Stimulated activated CD4-positive, alpha-beta T cell treated with anti-CD3 and anti-CD28 coated beads, Interleukin-2, amount 100 ng/mL, for 24 hours (primary cell): ENCODE results near the gene CA12.
"Not testable (repeated sequence)": the region's sequence is repeated elsewhere in the genome, so short reads cannot be mapped to it uniquely, and the experiment has no call there.

Experiments used
- DNase-seq, 2 donors: peaks; one replicate each; pipeline ENCODE4 v3.0.0-alpha.2; 2020

The CA12 gene

DNA sequence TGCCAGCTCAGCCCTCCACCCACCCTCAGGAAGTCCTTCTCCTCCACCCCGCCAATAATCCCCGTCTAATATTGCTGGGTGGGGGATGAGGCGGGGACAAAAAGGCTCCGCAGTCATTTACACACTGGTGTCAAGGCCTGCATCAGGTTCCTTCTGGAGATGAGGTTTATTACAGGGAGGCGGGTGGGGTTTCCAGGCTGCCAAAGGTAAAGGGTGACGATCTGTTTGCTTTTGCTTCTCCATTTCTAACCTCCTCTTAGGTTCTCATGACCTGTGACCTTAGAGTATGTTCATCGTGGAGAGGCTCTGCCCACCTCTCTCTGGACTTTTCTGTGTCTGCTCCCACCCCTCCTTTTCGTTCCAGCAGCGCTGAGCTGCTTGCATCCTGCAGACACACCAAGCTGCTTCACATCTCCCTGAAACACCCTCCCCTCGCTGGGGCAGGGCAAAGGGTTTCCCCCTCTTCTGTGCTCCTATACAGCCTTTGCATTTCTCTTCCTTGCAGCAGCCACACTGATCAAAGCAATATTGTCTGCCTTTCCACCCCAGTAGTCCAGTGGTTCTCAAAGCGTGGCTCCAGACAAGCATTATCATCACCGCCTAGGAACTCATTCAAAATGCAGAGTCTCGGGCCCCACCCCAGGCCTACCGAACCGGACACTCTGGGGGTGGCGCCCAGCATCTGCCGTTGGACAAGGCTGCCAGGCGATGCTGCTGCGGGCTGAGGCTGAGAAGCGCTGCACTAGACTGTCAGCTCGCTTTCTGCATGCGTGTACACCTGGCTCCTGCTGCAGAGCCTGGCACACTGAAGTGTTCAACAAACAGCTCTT is 26.6 kb downstream of the CA12 start:
- DNase-seq: no peak

DNA sequence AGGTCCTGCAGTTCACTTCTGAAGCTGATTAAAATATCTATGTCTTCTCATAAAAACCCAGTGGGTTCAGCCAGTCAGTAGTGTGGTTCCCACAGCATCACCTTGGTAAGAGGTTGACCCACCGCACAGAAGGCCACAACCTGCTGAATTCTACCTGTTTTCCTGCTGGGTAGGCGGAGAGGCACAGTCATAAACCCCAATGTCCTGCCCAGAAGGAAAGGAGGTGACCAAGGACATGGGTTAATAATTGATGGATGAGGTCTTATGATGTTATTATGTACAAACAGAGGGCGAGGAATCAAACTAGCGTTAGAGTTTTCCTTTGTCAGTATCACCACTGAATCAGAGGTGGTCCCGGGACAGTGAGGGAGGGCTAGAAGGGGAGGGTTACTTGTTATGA is 27.8 kb downstream of the CA12 start:
- no peak for DNase-seq

DNA sequence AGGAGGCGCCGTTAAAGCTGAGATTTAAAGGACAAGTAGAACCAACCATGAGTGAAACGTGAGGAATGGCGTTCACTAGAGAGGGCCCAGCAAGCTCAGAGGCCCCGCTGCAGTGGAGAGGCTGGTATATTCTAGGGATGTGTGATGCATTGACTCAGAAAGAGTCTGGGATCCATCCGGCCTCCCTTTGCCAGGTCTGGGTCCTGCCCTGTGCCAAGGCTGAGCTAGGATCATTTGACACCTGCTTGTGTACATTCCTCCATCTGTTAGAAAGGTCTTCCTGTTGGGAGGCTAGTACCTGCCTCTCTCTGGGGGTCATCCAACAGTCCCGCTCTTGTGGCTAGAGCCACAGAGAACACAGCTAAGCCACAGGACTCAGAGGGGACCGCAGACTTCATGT is 28.4 kb downstream of the CA12 start:
- DNase-seq: no peak

DNA sequence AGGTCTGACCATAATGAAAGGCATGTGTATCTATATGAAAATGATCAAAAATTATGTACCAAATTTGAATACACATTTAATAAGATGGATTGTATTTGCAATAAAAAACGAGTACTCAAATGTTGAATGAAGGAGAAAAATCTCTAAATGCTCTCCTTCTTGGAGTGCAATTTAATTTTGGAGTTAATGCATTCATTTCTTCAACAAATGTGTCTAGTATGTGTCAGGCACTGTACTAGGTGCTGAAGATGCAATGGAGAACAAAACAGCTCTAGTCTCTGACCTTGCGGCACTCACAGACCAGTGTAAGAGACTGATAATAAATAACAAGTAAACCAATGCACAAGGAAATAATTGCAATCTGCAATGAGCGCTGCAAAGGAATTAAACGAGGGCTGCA is 28.8 kb downstream of the CA12 start:
- no peak for DNase-seq

DNA sequence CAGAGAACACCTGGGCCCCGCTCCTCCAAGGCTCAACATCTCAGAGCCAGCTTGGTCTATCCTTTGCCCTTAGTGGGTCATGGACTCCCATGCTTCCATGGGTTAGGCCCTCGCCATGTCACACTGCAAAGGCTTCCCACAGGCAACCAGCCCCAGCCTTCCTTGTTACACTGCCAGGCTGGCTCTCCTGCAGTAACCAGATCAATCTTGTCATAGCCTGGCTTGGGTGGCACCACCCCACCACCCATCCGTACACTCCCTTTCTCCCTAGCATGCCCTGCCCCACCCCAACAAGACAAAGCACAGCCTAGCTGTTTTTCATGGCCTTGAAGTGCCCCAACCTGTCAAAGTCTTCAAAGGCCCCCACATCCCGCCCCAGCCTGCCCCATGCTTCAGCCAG is 30.5 kb downstream of the CA12 start:
- no peak for DNase-seq

DNA sequence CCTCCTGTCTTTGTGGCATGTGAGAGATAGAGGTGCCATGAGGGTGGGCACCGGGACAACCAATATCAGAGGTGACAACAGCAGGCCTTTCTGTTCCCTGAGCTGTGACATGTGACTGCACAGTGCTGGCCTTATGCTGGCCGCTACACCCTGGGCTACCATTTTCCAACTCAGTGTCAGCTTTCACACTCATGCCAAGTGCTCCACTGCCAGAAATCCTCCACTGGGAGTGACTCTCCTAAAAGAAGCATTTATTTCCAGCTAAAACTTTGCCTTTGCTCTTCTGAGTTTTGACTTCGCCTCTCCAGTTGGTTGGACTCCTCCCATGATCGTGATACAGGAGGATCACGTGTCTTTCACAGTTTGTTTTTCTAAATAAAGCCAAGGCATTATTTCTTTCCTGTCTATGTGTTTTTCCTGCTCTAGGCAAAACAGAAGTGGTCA is 31.4 kb downstream of the CA12 start:
- DNase-seq: no peak

DNA sequence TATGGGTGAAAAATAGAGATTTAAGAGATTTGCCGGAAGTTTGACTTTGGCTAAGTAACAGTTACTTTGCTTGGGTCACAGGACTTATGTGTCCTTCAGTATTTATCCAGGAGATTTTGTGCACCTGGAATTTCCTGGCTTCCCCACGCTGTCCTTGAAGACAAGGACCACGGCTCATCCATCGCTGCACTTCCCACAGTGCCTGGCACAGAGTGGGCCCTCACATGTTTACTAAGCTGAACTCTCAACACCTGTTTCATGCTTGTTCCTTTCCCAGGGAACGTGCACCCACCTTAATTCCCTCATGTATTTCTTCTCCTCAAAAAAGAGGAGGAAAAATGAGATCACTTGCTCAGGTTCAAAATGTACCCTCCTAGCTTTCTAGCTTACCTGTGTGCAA is 32.0 kb downstream of the CA12 start:
- DNase-seq: no peak

DNA sequence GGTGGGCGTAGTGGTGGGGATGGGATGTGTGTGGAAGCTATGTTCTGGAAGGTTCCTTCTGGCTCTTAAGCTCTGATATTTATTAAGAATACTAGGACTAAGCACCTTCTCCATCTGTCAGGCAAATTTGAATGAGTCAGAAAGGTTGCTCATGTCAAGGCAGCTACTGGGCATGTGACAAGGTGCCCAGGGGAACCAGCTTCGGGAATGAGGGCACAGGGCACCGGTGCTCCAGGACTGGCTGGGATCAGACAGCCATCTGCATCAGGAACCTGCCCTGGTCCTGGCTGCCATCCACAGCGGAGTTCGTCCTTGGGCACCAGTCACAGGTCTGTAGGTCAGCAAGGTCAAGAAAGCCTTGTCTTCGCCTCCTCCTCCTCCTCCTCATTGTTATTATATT is 32.5 kb downstream of the CA12 start:
- DNase-seq: no peak

DNA sequence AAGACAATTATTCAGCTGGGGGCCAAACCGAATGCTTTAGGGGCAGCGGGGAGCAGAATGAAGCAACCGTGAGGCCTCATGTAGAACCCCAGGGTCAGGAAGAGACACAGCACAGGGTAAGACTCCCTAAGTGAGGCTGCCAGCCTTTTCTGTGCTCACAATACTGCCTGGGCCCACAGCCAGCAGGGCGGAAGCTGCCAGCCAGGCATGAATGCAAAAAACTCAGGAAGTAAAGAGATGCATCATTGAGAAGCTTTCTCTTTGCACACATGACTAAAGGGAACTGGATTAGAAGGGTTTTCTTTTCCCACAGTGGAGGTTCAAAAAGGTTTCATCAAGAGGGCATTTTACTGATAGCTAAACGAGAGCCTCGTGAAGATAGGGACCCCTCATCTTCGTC is 33.3 kb downstream of the CA12 start:
- DNase-seq: no peak

DNA sequence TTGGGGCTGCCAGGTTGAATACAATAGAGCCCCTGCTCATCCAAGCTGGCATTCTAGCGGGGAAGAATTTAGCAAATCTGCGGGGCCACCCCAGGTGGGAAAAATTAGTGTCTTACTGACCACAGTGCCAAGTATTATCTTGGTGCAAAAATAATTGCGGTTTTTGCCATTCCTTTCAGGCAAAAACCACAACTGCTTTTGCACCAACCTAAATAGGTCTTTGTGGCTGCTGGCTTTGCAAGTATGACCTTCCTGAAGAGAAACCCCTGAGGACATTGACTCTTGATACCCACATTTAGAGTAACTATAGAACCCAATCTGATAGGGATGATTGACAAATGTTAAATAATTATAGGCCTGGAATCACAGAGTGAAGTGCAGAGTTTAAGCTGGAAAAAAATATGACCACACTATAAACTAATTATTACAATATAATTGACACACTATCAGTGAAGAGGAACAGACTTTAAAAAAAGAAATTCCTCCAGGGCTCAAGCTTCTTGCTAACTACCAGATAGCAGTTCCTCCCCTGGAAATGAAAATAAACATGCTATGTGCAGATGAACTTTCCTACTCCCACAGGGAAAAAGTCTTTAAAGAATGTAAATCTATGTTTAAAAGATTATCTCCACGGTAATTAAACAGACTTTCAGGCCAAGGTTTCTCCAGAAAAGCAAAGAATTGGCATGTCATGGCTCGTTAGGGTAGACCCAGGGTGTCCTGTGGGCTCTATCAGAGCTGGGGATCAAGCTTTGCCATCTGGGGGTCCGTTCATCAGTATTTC is 34.4 kb downstream of the CA12 start:
- DNase-seq: no peak

DNA sequence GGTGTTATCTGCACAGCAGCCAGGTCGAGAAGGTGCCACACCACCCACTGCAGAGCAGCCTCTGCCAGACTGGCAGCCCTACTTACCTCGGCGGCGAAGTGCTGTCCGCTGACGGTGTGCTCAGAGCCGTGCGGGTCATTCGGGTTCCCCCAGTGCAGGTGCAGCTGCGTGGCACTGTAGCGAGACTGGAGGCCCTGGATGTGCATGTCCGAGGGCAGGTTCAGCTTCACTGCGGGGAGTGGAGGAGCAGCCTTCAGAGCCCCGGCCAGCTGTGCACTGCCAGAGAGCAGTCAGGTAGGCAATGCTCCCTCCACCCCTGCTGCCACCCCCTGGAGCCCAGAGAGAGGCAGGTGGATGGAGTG is 36.3 kb downstream of the CA12 start:
- no peak for DNase-seq

DNA sequence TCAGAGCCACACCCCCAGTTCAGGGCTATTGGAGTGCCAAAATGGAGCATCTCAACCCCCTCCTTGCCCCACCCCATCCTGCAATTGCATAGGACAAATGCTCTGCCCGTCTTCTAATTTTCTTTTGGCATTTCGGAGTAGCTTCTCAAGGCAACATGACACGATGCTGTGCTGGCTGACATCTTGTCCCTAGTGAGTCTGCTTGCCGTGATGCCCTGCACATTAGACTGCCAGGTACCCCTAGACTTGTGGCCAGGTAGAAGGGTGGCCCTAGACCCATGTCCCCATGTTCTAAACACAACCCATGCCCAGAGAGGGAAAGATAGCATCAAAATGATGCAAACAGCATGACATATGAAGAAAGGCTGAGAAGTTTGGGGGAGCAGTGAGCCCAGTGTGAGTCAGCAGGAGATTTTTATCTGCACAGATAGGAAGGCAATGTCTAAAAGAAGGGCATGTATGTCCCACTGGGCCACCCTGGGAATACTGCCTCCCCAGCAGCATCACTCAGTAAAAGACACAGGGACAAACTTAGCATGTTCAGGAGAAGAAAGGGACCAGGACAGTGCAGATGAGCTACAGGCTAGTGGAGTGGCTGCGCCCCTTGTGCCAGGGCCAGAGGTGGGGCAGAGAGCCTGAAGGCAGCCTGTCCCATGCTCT is 36.8 kb downstream of the CA12 start:
- DNase-seq: no peak

DNA sequence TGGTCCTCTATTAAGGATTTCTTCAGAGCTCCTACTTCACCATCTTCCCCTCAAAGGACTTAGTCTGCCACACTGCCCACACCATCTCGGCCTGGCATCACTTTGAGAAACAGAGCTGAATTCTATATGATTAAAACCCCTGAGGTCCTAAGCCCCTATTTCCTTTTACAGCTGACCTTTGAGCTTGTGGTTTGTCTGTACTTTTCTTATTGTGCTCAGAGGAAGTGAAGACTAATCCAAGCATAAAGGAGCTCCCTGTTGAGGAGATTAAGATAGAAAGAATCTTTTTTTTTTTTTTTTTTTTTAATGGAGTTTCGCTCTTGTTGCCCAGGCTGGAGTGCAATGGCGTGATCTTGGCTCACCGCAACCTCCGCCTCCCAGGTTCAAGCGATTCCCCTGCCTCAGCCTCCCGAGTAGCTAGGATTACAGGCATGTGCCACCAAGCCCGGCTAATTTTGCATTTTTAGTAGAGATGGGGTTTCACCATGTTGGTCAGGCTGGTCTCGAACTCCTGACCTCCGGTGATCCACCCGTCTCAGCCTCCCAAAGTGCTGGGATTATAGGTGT is 38.6 kb downstream of the CA12 start:
- DNase-seq: not testable (repeated sequence)

DNA sequence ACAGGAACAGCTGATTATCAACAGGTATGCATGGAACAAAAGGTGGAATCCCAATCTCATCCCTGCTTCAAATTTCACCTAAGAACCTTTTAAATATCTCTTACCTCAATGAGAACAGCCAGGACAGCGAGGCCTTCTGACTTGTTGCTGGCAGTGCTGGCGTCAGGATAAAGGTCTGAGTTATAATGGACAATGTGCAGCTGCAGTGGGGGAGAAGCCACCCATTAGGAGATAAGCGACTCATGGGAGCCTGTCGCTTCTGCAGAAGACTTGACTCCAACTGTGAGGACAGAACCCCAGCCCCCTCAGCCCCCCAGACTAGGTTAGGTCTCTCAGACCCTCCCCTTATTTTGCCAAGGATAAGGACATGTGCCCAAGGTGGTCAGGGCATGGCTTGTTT is 39.7 kb downstream of the CA12 start:
- no peak for DNase-seq

DNA sequence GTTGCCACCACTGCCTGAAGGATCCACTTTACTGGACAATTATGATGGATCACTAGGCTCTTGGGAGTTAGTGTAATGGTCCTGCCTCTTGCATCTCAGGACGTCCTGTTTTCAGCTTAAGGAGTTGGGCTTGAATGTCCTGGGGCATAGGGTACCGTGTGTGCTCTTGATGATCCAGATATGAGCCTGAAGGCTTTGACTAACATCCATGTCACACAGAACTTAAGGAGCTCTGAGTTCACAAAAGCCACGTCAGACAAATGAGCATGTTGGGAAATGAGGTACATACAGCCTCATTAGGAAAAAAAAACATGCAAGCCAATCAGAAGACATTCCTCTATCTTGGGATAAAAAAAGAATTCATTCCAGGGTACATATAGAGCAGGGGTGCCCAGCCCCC is 40.8 kb downstream of the CA12 start:
- no peak for DNase-seq

DNA sequence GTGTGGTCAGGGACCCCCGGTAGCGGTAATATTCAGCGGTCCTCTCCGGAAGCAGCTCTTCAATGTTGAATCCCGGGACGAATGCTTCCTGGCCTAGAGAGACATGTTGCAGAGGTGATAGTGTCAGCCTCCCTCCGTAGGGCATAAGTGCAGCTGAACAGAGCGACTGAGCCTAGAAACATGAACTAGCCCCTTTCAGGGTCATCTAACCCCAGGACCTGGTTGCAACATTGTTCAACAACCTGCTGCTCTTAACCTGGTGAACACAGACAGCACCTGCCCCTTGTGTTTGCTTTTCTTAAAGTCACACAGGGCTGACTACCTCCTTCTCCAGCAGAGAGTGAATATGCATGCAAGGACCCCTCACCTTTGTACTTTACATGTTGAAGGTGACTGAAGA is 41.3 kb downstream of the CA12 start:
- DNase-seq: no peak

DNA sequence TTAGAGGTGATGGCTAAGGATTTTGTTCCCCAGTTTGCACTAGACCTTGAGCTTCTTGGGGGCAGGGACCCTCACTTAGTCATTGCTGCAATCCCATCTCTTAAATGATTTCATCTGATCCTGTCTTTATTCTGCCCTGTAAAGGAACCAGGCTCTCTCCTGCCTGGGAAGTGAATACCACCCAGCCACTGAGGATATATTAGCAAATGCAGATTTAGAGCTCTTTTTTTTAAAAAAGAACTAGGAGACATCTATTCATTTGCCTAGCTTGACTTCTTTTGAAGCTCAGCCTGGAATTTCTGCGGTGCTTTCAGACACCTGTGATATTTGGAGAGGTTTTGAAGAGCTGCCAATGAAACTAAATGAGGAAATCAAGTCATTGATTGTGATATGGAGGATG is 41.8 kb downstream of the CA12 start:
- DNase-seq: no peak

DNA sequence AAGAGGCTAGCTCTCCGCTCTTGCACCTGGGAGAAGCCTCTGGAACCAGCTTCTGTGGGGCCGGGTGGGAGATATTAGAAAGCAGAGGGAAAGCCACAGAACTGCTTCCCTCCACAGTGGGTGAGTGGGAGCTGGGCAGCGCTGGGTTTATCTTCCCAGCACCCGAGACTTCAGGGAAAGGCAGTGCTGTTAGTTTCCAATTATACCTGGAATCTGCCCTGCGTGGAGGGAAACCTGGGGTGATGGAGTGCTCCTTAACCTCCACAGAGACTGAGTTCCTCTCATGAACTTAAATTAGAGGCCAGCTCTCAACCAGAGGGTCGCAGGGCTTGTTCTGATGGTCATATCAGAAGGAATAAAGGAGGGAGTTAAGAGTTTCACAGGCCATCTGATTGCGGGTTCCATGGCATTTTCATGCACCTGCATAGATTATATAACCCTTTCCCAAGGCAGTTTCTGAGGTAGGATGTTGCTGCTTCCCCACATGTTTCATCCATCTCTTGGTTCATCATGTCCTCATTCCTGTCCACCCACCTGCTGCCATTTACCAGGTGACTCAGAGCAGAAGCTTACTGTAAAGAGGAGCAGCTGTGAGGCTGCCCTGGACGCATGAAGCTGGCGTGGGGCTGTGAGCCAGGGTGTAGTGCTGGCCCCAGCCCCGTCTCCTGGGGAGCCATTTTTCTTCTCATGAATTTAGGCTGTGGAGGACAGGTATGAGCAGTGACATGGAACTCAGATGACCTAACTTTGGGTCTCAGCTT is 42.5 kb downstream of the CA12 start:
- DNase-seq: no peak

DNA sequence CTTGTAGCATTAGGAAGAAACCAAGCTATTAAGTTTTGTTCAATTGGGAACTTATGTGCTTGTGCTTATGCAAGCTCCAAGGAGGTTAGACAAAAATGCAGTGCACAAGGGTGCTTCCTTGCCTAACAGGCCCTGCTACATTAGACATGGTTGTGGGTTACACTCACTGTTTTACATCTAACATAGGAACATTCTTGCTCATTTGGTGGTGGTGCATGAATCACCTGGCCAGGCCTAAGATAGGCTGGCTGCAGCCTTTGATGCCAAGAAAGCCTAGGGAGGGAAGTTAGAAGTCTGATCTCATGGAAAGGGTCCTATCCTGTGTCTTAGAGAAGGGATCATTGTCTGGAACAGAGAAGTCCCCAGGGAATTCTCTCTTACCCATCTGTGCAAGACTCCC is 43.5 kb downstream of the CA12 start:
- DNase-seq: no peak

DNA sequence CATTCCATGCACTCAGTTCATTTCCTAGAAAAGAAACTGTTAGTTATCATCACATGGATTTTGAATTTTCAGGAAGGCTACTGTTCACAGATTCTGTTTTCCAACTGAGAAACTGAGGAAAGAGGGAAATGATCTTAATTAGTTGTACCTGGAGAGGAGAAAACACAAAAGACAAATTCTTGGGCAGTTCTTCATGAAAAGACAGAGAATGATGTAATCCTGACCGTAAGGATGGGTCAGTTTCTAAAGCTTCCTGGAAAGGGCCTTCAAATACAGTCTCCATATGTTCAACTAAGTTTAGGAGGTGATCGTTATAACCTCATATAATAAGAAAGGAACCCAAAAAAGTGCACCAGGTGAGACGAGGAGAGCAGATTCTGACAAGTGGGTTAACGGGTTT is 44.6 kb downstream of the CA12 start:
- no peak for DNase-seq

DNA sequence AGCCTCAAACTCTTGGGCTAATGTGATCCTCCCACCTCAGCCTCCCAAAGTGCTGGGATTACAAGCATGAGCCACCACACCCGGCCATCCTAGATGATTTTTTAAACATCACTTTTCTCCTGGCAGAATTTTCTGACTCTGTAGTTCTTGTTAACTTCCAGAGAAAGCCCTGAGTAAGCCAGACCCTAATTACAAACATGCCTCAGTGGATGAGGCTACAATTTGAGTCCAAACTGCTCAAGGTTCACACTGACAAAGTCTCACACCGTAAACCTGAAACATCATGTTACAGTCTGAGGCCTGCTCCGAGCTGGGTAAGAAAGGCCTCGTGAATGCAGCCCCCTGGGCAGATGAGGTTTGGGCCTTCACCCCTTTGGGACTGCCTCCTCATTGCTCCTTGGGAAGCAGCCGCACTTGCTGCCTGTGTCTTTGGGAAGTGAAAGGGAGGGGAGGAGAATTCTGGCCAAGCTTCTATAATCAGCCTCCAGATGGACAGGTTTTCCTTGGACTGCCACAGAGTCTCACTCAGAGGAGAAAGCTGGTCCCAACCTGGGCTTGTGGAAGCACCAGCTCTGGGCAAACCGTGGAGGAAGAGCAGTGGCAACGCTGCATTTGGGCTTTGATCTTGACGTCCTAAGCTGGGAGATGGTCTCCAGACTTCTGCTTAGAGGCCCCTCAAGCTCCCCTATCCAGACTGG is 46.0 kb downstream of the CA12 start:
- DNase-seq: no peak

DNA sequence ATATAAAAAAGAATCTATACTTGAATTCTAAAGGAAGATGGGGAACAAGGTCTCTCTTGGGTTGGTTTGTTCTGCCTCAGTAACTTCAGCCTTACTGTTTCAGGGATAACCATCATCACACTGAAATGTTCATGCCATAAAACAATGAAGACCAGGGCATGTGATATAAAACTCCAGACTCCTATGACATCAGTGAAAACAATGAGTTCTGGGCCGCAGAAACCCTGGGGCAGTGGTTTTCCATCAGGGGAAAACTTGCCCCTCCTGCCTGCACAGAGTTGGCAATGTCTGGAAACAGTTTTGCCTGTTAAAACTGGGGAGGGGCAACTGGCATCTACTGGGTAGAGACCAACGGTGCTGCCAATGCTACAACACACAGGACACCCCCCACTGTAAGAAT is 46.8 kb downstream of the CA12 start:
- no peak for DNase-seq
